Glomerular endothelial cell (primary cell): ENCODE results near the gene CHAF1A. TPM values are rescaled to one million over a fixed set of nuclear protein-coding genes. Genes with fewer than 3 reads are reported as not detected.

Source experiments
- DNase-seq: peaks from one replicate; pipeline ENCODE4 v3.0.0-alpha.2; 2011; ENCODE audit warnings: low read depth, low spot score; ENCODE audit errors: extremely low read depth
- total RNA-seq: library from RNA; depleted of rRNA; stranded (reverse); fragments of >200 nt; gene quantifications from 2 replicates; pipeline ENCODE4 v1.2.3, GENCODE V29; 2015

The CHAF1A gene
- total RNA-seq, 1 donor from 2014 or later: 12.5 TPM

GRCh38 chr19:4376991-4377781 is 25.3 kb upstream of the CHAF1A start:
- no peak for DNase-seq

GRCh38 chr19:4378886-4379285 is 23.6 kb upstream of the CHAF1A start:
- no peak for DNase-seq

GRCh38 chr19:4379383-4380253 is 22.8 kb upstream of the CHAF1A start:
- DNase-seq: no peak

GRCh38 chr19:4380254-4380727 is 22.1 kb upstream of the CHAF1A start:
- no peak for DNase-seq

GRCh38 chr19:4385291-4386040 is 17.0 kb upstream of the CHAF1A start:
- DNase-seq: no peak

- DNase-seq: no peak
These were observed 16.2 kb upstream of the CHAF1A start for GRCh38 chr19:4386041-4386782.

GRCh38 chr19:4388337-4389063 is 13.9 kb upstream of the CHAF1A start:
- DNase-seq: no peak

- DNase-seq: no peak
These were observed 13.4 kb upstream of the CHAF1A start for GRCh38 chr19:4389064-4389375.

GRCh38 chr19:4389511-4390016 is 12.9 kb upstream of the CHAF1A start:
- DNase-seq: no peak

- no peak for DNase-seq
These were observed 12.3 kb upstream of the CHAF1A start for GRCh38 chr19:4390017-4390566.

- DNase-seq: no peak
These were observed 11.7 kb upstream of the CHAF1A start for GRCh38 chr19:4390567-4391305.

GRCh38 chr19:4391306-4391693 is 11.1 kb upstream of the CHAF1A start:
- no peak for DNase-seq

GRCh38 chr19:4391701-4392483 is 10.5 kb upstream of the CHAF1A start:
- DNase-seq: peak; percentile 96

- no peak for DNase-seq
These were observed 8.4 kb upstream of the CHAF1A start for GRCh38 chr19:4393947-4394590.

- no peak for DNase-seq
These were observed 5.3 kb upstream of the CHAF1A start for GRCh38 chr19:4396949-4397783.

GRCh38 chr19:4399812-4400134 is 2.7 kb upstream of the CHAF1A start:
- no peak for DNase-seq
